H1 (cell line): ENCODE data around the gene XRN2. TPM values are rescaled to one million over a fixed set of nuclear protein-coding genes. Genes with fewer than 3 reads are reported as not detected.

Source experiments
- CTCF ChIA-PET: fragments of 300-600 bp; sonication (Branson Sonifier 250); formaldehyde crosslinking; loops from one replicate; lab custom pipeline; 2021; ENCODE audit not compliant: partially characterized antibody; lab: Charles Lee
- POLR2A ChIA-PET: fragments of 300-600 bp; sonication (Branson Sonifier 250); formaldehyde crosslinking; loops from one replicate; lab custom pipeline; 2021; ENCODE audit warnings: inconsistent platforms; ENCODE audit not compliant: partially characterized antibody; lab: Charles Lee
- DNase-seq, 2 experiments: peaks; one replicate each; pipeline versions ENCODE4 v3.0.0 to v3.0.0-alpha.2; 2010 to 2022; ENCODE audit warnings: low spot score in 2 of 2, low read depth in 1 of 2, mixed read lengths in 1 of 2
- FAIRE-seq: peaks from 2 replicates; lab custom pipeline; 2011; peaks lifted over from hg19 to GRCh38; lab: Jason Lieb, UNC
- H2AFZ ChIP-seq: 2 replicates; pipeline ENCODE4 v1.8.1; 2012; ENCODE audit warnings: low read length, inconsistent platforms
- H2AK5ac ChIP-seq: 2 replicates; pipeline ENCODE4 v1.6.1; 2013; ENCODE audit warnings: low read depth, low read length
- H2BK120ac ChIP-seq: replicated peaks from 2 replicates; pipeline ENCODE3; 2013; ENCODE audit warnings: low read depth, low read length, inconsistent platforms
- H2BK12ac ChIP-seq: 2 replicates; pipeline ENCODE4 v1.6.1; 2013; ENCODE audit warnings: low read depth, low read length
- H2BK15ac ChIP-seq: 2 replicates; pipeline ENCODE4 v1.6.1; 2013; ENCODE audit warnings: low read length
- H2BK20ac ChIP-seq: 2 replicates; pipeline ENCODE4 v1.6.1; 2013; ENCODE audit warnings: low read length
- H2BK5ac ChIP-seq: 2 replicates; pipeline ENCODE4 v1.6.1; 2013; ENCODE audit warnings: low read depth, low read length
- H3K14ac ChIP-seq: 2 replicates; pipeline ENCODE4 v1.6.1; 2013; ENCODE audit warnings: inconsistent platforms; ENCODE audit not compliant: insufficient read length
- H3K18ac ChIP-seq: 2 replicates; pipeline ENCODE4 v1.6.1; 2013; ENCODE audit warnings: low read length; ENCODE audit errors: extremely low read depth
- H3K23ac ChIP-seq: 2 replicates; pipeline ENCODE4 v1.6.1; 2013; ENCODE audit warnings: inconsistent platforms; ENCODE audit not compliant: insufficient read length
- H3K23me2 ChIP-seq: 2 replicates; pipeline ENCODE4 v1.6.1; 2013; ENCODE audit warnings: low read depth, low read length
- H3K27ac ChIP-seq: 2 replicates; pipeline ENCODE4 v1.6.1; 2011; ENCODE audit warnings: low read depth, low read length, inconsistent platforms
- H3K27me3 ChIP-seq, 4 experiments: replicated peaks in 1 of 4; 1 replicate in 1 of 4; 2 replicates in 3 of 4; pipeline versions ENCODE4 v1.6.1 to v1.8.1; 2011 to 2013; ENCODE audit warnings: low read length in 3 of 4, mild to moderate bottlenecking in 3 of 4, inconsistent platforms in 2 of 4, mixed read lengths in 2 of 4, moderate library complexity in 1 of 4; ENCODE audit not compliant: control insufficient read depth in 3 of 4, insufficient read depth in 3 of 4; ENCODE audit errors: extremely low read depth in 1 of 4
- H3K36me3 ChIP-seq, 4 experiments: 2 replicates each; pipeline versions ENCODE4 v1.6.1 to v1.8.1; 2011 to 2013; ENCODE audit warnings: mild to moderate bottlenecking in 4 of 4, low read length in 3 of 4, moderate library complexity in 2 of 4, control low read depth in 1 of 4, inconsistent platforms in 1 of 4; ENCODE audit not compliant: insufficient read depth in 4 of 4, control insufficient read depth in 2 of 4
- H3K4ac ChIP-seq: replicated peaks from 2 replicates; pipeline ENCODE3; 2013; ENCODE audit warnings: low read length, low read depth, mixed read lengths, inconsistent platforms; ENCODE audit not compliant: insufficient read length
- H3K4me1 ChIP-seq, 4 experiments: replicated peaks in 1 of 4; 1 replicate in 1 of 4; 2 replicates in 3 of 4; pipeline versions ENCODE4 v1.6.1 to v1.8.1; 2011 to 2013; ENCODE audit warnings: low read length in 3 of 4, inconsistent platforms in 2 of 4, mixed read lengths in 1 of 4; ENCODE audit not compliant: insufficient read depth in 4 of 4, control insufficient read depth in 3 of 4
- H3K4me2 ChIP-seq, 2 experiments: 2 replicates each; pipeline versions ENCODE4 v1.6.1 to v1.8.1; 2011 to 2013; ENCODE audit warnings: low read depth in 2 of 2, low read length in 2 of 2, control low read depth in 1 of 2, inconsistent platforms in 1 of 2, mild to moderate bottlenecking in 1 of 2; ENCODE audit not compliant: insufficient read depth in 1 of 2
- H3K4me3 ChIP-seq, 4 experiments: fragments of 200-600, 300-600 bp in 1 of 4; sonication (generic), shearing (Covaris generic), sonication (Bioruptor Twin) in 1 of 4; 2 replicates each; pipeline versions ENCODE4 v1.5.1 to v1.8.1; 2011 to 2016; ENCODE audit warnings: low read length in 4 of 4, low read depth in 3 of 4, control low read depth in 2 of 4, inconsistent platforms in 2 of 4, mild to moderate bottlenecking in 2 of 4, mixed read lengths in 1 of 4, moderate library complexity in 1 of 4; ENCODE audit not compliant: insufficient read depth in 2 of 4; ENCODE audit errors: extremely low read depth in 1 of 4
- H3K56ac ChIP-seq: replicated peaks from 2 replicates; pipeline ENCODE3; 2013; ENCODE audit warnings: low read depth, mild to moderate bottlenecking, mixed read lengths, low read length, inconsistent platforms; ENCODE audit not compliant: insufficient read length
- H3K79me1 ChIP-seq: 2 replicates; pipeline ENCODE4 v1.6.1; 2013; ENCODE audit warnings: low read depth, low read length, control low read depth
- H3K79me2 ChIP-seq, 2 experiments: 2 replicates each; pipeline versions ENCODE4 v1.6.1 to v1.8.1; 2012 to 2013; ENCODE audit warnings: low read length in 2 of 2, mild to moderate bottlenecking in 2 of 2, inconsistent platforms in 1 of 2; ENCODE audit not compliant: insufficient read depth in 2 of 2, control insufficient read depth in 1 of 2
- H3K9ac ChIP-seq, 4 experiments: replicated peaks in 1 of 4; 1 replicate in 1 of 4; 2 replicates in 3 of 4; pipeline versions ENCODE4 v1.6.1 to v1.8.1; 2011 to 2013; ENCODE audit warnings: low read depth in 3 of 4, low read length in 3 of 4, control low read depth in 2 of 4, mild to moderate bottlenecking in 2 of 4, moderate library complexity in 2 of 4, inconsistent platforms in 1 of 4; ENCODE audit errors: extremely low read depth in 1 of 4
- H3K9me3 ChIP-seq, 2 experiments: 2 replicates each; pipeline versions ENCODE4 v1.6.1 to v1.8.1; 2012 to 2013; ENCODE audit warnings: mild to moderate bottlenecking in 2 of 2, moderate library complexity in 2 of 2, control low read depth in 1 of 2, inconsistent platforms in 1 of 2, low read depth in 1 of 2, low read length in 1 of 2, mixed read lengths in 1 of 2; ENCODE audit not compliant: insufficient read depth in 2 of 2
- H4K20me1 ChIP-seq, 2 experiments: replicated peaks in 1 of 2; 2 replicates each; pipeline versions ENCODE3 to v1.8.1; 2011 to 2013; ENCODE audit warnings: inconsistent platforms in 2 of 2, low read length in 2 of 2, mild to moderate bottlenecking in 1 of 2; ENCODE audit not compliant: insufficient read depth in 2 of 2, control insufficient read depth in 1 of 2
- H4K5ac ChIP-seq: 2 replicates; pipeline ENCODE4 v1.6.1; 2013; ENCODE audit warnings: low read length, low read depth, mixed read lengths, inconsistent platforms; ENCODE audit not compliant: insufficient read length
- H4K8ac ChIP-seq: 2 replicates; pipeline ENCODE4 v1.8.0; 2013; ENCODE audit warnings: mild to moderate bottlenecking, moderate library complexity, low read length, inconsistent platforms; ENCODE audit not compliant: insufficient read depth; ENCODE audit errors: extremely low read depth
- H4K91ac ChIP-seq: replicated peaks from 2 replicates; pipeline ENCODE3; 2013; ENCODE audit warnings: low read length, mixed read lengths, inconsistent platforms; ENCODE audit not compliant: insufficient read length
- CEBPB ChIP-seq: IDR thresholded peaks from 2 replicates; pipeline ENCODE4 v1.6.1; 2012; ENCODE audit warnings: low read depth, low read length
- EP300 ChIP-seq, 2 experiments: IDR thresholded peaks; 1 replicate in 1 of 2; 2 replicates in 1 of 2; pipeline ENCODE4 v1.6.1; 2011 to 2012; ENCODE audit warnings: low read depth in 2 of 2, low read length in 2 of 2, mild to moderate bottlenecking in 2 of 2, borderline replicate concordance in 1 of 2, inconsistent platforms in 1 of 2, moderate library complexity in 1 of 2
- KDM4A ChIP-seq: IDR thresholded peaks from one replicate; pipeline ENCODE4 v1.7.1; 2012; ENCODE audit warnings: low read depth, mild to moderate bottlenecking, moderate library complexity, low read length, inconsistent platforms; ENCODE audit not compliant: severe bottlenecking
- KDM5A ChIP-seq: fragments of 200-600 bp; IDR thresholded peaks from 2 replicates; pipeline ENCODE4 v1.7.1; 2012; ENCODE audit warnings: mild to moderate bottlenecking, low read length, inconsistent platforms, mixed read lengths
- POLR2AphosphoS5 ChIP-seq: IDR thresholded peaks from 2 replicates; pipeline ENCODE4 v1.6.1; 2011; ENCODE audit warnings: low read depth, low read length
- RBBP5 ChIP-seq: IDR thresholded peaks from 2 replicates; pipeline ENCODE4 v1.7.1; 2012; ENCODE audit warnings: low read depth, mild to moderate bottlenecking, inconsistent platforms, low read length, moderate library complexity, borderline replicate concordance
- TBP ChIP-seq: IDR thresholded peaks from 2 replicates; pipeline ENCODE4 v1.6.1; 2011; ENCODE audit warnings: low read depth, low read length, improper control_type of control experiment
- YY1 ChIP-seq: IDR thresholded peaks from 2 replicates; pipeline ENCODE4 v1.6.1; 2011; ENCODE audit warnings: low read depth, mild to moderate bottlenecking, low read length
- WGBS, 2 experiments: shearing (Covaris generic) in 1 of 2; methylation state at CpG; one replicate each; pipeline versions ENCODE4 v1.1.6 to v1.1.7; 2013 to 2015; ENCODE audit warnings: low lambda C conversion rate in 2 of 2, mixed read lengths in 2 of 2, inconsistent platforms in 1 of 2, low coverage in 1 of 2, missing lambda C conversion rate in 1 of 2; ENCODE audit not compliant: insufficient replicate concordance in 2 of 2, insufficient coverage in 1 of 2, insufficient read length in 1 of 2; ENCODE audit errors: extremely low coverage in 1 of 2, missing lambda C conversion rate in 1 of 2; 5-methylcytosine and 5-hydroxymethylcytosine counted together
- polyA plus RNA-seq, 7 experiments: library from polyadenylated mRNA; depleted of rRNA in 3 of 7; stranded (reverse) in 5 of 7; unstranded in 2 of 7; fragments of >200 nt in 5 of 7; fragments of 200-250 nt in 2 of 7; gene quantifications; 1 replicate in 5 of 7; 2 replicates in 1 of 7; 4 replicates in 1 of 7; pipeline versions ENCODE4 v1.2.1 to v1.2.3, GENCODE V29; 2011 to 2013; ENCODE audit warnings: missing spikeins in 2 of 7, mixed read lengths in 2 of 7
- total RNA-seq: library from RNA; stranded (reverse); fragmentation: NEBNext Ultra II Directional; extraction: Animal tissue kit (Norgen Biotek cat#: 25700); gene quantifications from 2 replicates; pipeline ENCODE4 v1.2.1, GENCODE V29; 2021
- TF ChIP-seq, protein P1 (sequence below): IDR thresholded peaks from 2 replicates; pipeline ENCODE4 v1.6.1; 2012; ENCODE audit warnings: low read length, inconsistent platforms
- TF ChIP-seq, protein P2 (sequence below): IDR thresholded peaks from 2 replicates; pipeline ENCODE4 v1.6.1; 2012; ENCODE audit warnings: inconsistent platforms

Gene XRN2
- total and polyA plus RNA-seq, 2 of the 8 experiments (the other 6 are each of a cell fraction or from before 2014, with no cell fraction given), result 60.3 to 139 TPM

DNA sequence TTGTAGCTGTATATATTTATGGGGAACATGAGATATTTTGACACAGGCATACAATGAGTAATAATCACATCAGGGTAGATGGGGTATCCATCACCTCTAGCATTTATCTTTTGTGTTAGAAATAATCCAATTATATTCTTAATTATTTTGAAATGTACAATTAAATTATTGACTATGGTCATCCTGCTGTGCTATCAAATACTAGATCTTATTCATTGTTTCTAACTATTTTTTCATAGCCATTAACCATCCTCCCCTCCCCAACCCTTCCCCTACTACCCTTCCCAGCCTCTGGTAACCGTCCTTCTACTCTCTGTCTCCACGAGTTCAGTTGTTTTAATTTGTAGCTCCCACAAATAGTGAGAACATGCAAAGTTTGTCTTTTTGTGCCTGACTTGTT, 65.7 kb downstream of the XRN2 start:
- H4K8ac ChIP-seq, result no peak overlapping the region
- ChIA-PET POLR2A (interaction anchor here (1.5 kb wide), 1 partner anchor 11 kb away, joined by 3 read pairs; no protein-coding TSS in a partner anchor), CTCF (interaction anchor here (0.6 to 2.3 kb wide), 4 partner anchors 27 to 508 kb away, joined by 3 to 7 read pairs (median 3); no protein-coding TSS in a partner anchor)
- no peak overlapping the region for H3K4me2 ChIP-seq
- H3K4me1 ChIP-seq, result no peaks in the 10 kb centered on the region
- H3K23ac ChIP-seq, result no peak overlapping the region
- no peak overlapping the region for H3K4me3 ChIP-seq
- no peak overlapping the region for H3K14ac ChIP-seq
- H4K91ac ChIP-seq, result no peak overlapping the region
- H3K79me2 ChIP-seq, result peaks cover 3 to 43% of the 10 kb centered on the region in 2 experiments; a peak in 3 of 4 replicates
- no peak overlapping the region for H2BK5ac ChIP-seq
- H2BK20ac ChIP-seq, result no peak overlapping the region
- FAIRE-seq (no peak), DNase-seq (no peak)
- no peak overlapping the region for H4K5ac ChIP-seq
- no peaks in the 10 kb centered on the region for H3K23me2 ChIP-seq
- no peak overlapping the region for H3K56ac ChIP-seq
- H3K9ac ChIP-seq, result no peak overlapping the region
- no peak overlapping the region for H3K27ac ChIP-seq
- no peak overlapping the region for H2BK15ac ChIP-seq
- H3K18ac ChIP-seq, result no peak overlapping the region
- H2AK5ac ChIP-seq, result no peak overlapping the region
- H3K27me3 ChIP-seq, result no peaks in the 10 kb centered on the region
- no peak overlapping the region for H2AFZ ChIP-seq
- H2BK12ac ChIP-seq, result no peak overlapping the region
- WGBS, 2 experiments, result 50% methylated on average over 2 of the region's 2 CpGs; no CpG with 5 or more reads in 1 of the 2 experiments
- peaks cover 4% of the 10 kb centered on the region; the same call in 1 of the 2 replicates for H3K79me1 ChIP-seq
- H4K20me1 ChIP-seq, result peaks cover 5 to 6% of the 10 kb centered on the region in 2 experiments
- H3K36me3 ChIP-seq, result peaks cover 0 to 42% (median 14%) of the 10 kb centered on the region in 4 experiments; a peak in 5 of 8 replicates
- H3K4ac ChIP-seq, result no peak overlapping the region
- no peaks in the 10 kb centered on the region for H3K9me3 ChIP-seq
- H2BK120ac ChIP-seq, result no peak overlapping the region
- TF ChIP-seq TBP (no peak), RBBP5 (no peak), KDM4A (no peak), POLR2AphosphoS5 (no peak), EP300 (IDR thresholded peaks at IDR 0.05; ENCODE audit: borderline replicate concordance in 1 of 2, low read depth in 2 of 2, low read length in 2 of 2) (no peak), YY1 (no peak), KDM5A (no peak), CEBPB (no peak)
- TF ChIP-seq, protein P1, sequence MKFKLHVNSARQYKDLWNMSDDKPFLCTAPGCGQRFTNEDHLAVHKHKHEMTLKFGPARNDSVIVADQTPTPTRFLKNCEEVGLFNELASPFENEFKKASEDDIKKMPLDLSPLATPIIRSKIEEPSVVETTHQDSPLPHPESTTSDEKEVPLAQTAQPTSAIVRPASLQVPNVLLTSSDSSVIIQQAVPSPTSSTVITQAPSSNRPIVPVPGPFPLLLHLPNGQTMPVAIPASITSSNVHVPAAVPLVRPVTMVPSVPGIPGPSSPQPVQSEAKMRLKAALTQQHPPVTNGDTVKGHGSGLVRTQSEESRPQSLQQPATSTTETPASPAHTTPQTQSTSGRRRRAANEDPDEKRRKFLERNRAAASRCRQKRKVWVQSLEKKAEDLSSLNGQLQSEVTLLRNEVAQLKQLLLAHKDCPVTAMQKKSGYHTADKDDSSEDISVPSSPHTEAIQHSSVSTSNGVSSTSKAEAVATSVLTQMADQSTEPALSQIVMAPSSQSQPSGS, result no peak
- TF ChIP-seq, protein P2, sequence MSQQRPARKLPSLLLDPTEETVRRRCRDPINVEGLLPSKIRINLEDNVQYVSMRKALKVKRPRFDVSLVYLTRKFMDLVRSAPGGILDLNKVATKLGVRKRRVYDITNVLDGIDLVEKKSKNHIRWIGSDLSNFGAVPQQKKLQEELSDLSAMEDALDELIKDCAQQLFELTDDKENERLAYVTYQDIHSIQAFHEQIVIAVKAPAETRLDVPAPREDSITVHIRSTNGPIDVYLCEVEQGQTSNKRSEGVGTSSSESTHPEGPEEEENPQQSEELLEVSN, result no peak
